ENCODE results near the gene S1PR3. TPM values are rescaled to one million over a fixed set of nuclear protein-coding genes. Genes with fewer than 3 reads are reported as not detected.

Gene S1PR3
- total RNA-seq, 2 experiments from 2014 or later, result 0.23 to 0.38 TPM

DNA sequence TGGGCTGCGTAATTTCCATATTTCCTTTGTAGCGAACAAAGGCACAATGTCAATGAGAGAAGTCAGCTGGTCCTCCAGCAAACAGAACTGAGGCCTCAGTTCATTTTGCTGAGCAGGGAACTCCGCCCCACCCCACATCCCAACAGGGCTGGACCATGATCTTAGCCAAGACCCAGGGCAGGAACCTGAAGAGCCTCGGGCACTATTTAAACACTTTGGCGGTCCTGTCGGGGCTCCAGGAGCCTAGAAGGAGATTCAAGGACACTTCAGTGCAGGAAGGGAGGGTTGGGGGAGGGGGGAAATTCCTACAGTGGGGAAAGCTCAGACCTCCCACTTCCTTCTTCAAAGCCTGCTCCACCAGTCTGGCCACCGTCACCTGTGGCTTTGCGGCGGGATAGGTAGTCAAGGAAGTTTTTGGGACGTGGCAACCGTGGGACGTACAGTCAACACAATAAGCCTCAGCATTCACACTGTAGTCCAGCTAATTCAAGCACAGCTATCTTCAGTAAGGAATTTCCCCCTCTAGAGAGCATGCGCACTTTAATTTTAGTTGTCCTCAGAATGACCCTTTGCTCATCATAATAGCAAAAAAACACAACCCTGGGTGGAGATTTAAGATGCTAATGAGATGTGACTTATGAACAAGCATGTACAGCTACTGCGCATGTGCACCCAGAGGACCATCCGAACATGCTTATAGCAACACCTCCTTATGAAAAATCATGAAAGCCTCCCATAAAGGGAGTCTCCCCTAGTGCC lies 30.9 kb downstream of the S1PR3 start:
- no peak for DNase-seq
- Mint-ChIP-seq H3K4me1 (no peaks in the 10 kb centered on the region), H3K27me3 (peaks cover 6% of the 10 kb centered on the region), H3K27ac (no peak overlapping the region), H3K4me3 (no peak overlapping the region), H3K9me3 (no peaks in the 10 kb centered on the region), H3K36me3 (no peaks in the 10 kb centered on the region)

DNA sequence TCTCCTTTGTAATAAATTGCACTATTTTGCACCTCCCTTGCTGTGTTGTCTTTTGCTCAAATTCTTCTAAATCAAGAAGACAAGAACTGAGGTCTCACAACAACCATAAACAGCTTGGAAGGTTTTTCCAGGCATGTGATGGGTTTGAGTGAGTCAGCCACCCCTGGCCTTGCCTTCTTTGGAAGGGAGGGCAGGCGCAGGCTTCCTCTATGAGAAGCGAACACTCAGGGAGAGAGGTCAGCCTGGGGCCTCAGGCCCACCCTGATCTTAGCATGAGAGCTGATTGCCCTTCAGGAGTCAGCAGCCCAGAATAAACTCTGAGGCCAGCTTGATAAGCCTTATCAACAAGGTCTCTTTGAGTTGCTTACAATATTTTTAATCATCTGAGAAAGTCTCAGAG lies 31.6 kb downstream of the S1PR3 start:
- Mint-ChIP-seq H3K9me3 (no peaks in the 10 kb centered on the region), H3K4me3 (no peak overlapping the region), H3K4me1 (no peaks in the 10 kb centered on the region), H3K27me3 (peaks cover 6% of the 10 kb centered on the region), H3K27ac (no peak overlapping the region), H3K36me3 (no peaks in the 10 kb centered on the region)
- no peak for DNase-seq

DNA sequence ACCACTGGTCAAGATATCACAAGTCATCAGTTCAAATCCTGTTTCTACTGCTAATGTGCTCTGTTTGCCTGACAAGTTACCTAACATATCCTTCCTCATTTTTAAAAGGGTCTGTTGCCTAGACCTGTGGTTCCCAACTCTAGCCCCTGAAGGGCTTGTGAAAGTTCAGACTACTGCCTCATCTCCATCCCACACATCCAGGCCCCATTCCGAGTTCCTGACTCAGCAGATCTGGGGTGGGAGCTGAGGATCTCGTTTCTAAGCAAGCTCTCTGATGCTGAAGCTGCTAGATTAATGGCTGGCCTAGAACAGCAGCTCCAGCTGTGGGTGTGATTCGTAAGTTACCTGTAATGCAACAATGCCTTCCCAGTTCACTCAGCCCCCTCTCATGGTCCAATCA lies 32.5 kb downstream of the S1PR3 start:
- H3K9me3 Mint-ChIP-seq, result no peaks in the 10 kb centered on the region
- DNase-seq, result no peak
- H3K4me1 Mint-ChIP-seq, result no peaks in the 10 kb centered on the region
- H3K27ac Mint-ChIP-seq, result no peak overlapping the region
- no peak overlapping the region for H3K4me3 Mint-ChIP-seq
- no peaks in the 10 kb centered on the region for H3K36me3 Mint-ChIP-seq
- H3K27me3 Mint-ChIP-seq, result peaks cover 9% of the 10 kb centered on the region

DNA sequence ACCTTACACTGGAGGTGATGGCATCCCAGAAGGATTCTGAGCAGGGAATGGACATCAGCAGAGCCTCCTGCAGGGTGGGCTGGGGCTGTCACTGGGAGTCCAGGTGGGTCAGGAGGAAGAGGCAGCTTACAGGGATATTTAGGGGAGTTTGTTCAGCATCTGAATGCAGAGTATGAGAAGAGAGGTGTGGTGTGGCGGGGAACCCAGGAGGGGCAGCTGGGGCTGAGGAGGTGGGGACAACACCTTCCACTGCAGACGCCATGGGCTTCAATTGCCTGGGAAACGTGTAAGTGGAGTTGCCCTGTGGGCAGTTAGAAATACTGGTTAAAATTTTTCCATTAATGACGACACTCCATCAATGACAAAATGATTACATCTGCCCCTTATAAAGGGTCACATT lies 33.5 kb downstream of the S1PR3 start:
- Mint-ChIP-seq H3K4me3 (no peak overlapping the region), H3K9me3 (peaks cover 3% of the 10 kb centered on the region), H3K4me1 (no peaks in the 10 kb centered on the region), H3K36me3 (no peaks in the 10 kb centered on the region), H3K27ac (no peak overlapping the region), H3K27me3 (peaks cover 9% of the 10 kb centered on the region)
- DNase-seq, result no peak

DNA sequence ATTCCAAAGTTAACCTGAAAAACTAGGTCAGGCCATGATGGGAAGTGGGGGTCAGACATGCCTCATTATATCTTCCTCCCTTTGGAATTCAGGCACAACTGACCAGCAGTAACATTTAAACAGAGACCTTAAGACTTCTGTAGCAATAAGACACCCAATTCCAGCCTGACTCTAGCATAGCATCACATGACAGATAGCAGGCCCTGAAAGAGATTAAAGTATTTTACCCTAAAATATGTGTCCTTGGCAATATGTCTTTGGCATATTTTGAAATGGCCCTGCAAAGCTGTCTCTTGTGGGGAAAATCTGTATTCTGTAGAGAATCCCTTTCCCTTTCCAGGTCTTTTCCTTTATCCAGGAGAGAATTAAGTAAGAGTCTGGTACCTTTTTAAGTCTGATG lies 34.3 kb downstream of the S1PR3 start:
- H3K9me3 Mint-ChIP-seq, result peaks cover 9% of the 10 kb centered on the region
- no peaks in the 10 kb centered on the region for H3K36me3 Mint-ChIP-seq
- H3K4me3 Mint-ChIP-seq, result no peak overlapping the region
- H3K27me3 Mint-ChIP-seq, result peaks cover 9% of the 10 kb centered on the region
- H3K4me1 Mint-ChIP-seq, result no peaks in the 10 kb centered on the region
- no peak overlapping the region for H3K27ac Mint-ChIP-seq
- DNase-seq, result no peak

DNA sequence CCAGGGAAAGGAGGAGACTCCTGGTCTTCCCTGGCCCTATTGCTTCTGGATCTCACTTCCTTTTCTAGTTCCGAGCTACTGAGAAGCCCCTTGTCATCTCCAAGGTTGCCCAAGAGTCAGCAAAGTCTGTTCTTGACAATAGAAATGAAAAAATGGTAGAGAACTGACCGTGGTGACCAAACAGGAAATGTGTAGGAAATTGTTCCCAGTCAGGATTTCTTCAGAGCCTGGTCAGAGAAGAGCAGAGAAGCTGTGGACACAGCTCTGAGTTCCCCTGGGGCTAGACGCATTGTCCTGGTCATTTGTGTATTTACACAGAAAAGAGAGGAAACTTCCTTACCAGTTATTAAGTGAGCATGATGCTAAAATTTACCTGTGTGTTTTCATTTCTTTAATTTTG lies 35.6 kb downstream of the S1PR3 start:
- Mint-ChIP-seq H3K36me3 (no peaks in the 10 kb centered on the region), H3K4me1 (no peaks in the 10 kb centered on the region), H3K9me3 (peaks cover 18% of the 10 kb centered on the region), H3K4me3 (no peak overlapping the region), H3K27ac (no peak overlapping the region), H3K27me3 (peaks cover 16% of the 10 kb centered on the region)
- no peak for DNase-seq

DNA sequence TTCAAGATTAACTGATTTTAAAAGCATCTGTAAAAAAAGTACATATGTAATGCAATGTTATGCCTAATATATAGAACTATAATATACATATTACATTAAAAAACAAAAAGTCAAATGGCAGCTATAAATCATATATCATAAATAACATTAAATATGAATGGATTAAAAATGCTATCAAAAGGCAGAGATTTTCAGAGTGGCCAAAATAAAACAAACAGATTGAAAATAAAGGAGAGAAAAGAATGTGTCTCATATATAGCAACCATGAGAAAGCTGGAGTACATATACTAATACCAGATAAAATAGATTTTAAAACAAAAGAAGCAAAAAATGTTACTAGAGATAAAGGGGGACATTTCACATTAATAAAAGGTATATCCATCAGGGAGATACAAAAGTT lies 38.5 kb downstream of the S1PR3 start:
- H3K4me1 Mint-ChIP-seq, result no peaks in the 10 kb centered on the region
- peaks cover 18% of the 10 kb centered on the region for H3K9me3 Mint-ChIP-seq
- no peaks in the 10 kb centered on the region for H3K36me3 Mint-ChIP-seq
- H3K27ac Mint-ChIP-seq, result no peak overlapping the region
- no peak overlapping the region for H3K4me3 Mint-ChIP-seq
- no peak for DNase-seq
- H3K27me3 Mint-ChIP-seq, result peaks cover 33% of the 10 kb centered on the region

DNA sequence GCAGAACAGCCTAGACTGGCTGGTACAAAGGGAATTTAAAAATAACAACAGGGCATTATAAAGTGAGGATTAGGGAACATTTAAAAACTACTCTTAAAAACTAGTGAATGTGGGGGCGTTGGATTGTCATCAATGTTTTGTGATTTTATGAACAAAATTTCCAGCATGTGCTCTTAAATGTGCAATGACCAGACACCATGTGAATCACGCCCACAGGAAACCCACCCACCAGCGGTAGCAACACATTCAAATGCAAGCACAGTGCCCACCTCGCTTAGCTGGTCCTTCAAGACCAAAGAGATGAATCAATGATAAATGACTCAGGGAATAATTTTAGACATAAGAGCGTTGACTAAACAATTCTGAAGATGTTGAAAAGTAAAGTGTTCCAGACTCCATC lies 40.9 kb downstream of the S1PR3 start:
- Mint-ChIP-seq H3K4me1 (no peaks in the 10 kb centered on the region), H3K4me3 (no peak overlapping the region), H3K27me3 (peaks cover 42% of the 10 kb centered on the region), H3K36me3 (no peaks in the 10 kb centered on the region), H3K9me3 (peaks cover 18% of the 10 kb centered on the region), H3K27ac (no peak overlapping the region)
- DNase-seq, result no peak

DNA sequence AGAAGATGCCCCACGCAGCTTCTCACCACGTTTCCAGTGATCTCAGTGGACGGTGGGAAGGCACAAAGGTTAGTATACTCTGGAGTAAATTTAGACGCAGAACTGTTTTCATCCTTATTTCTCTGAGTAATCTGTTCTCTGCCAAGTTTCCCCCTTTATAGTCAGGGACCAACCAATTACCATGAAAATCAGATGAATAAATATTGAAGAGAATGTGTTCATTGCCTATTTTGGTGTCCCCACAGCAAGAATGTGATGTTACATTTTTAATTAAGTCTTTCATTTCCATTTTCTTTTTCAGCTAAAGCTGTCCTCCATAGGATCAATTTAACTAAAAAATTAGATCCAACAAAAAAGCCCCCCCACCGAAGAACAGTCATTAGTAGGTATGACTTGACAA lies 41.4 kb downstream of the S1PR3 start:
- Mint-ChIP-seq H3K27me3 (peaks cover 42% of the 10 kb centered on the region), H3K36me3 (no peaks in the 10 kb centered on the region), H3K9me3 (peaks cover 18% of the 10 kb centered on the region), H3K4me3 (no peak overlapping the region), H3K4me1 (no peaks in the 10 kb centered on the region), H3K27ac (no peak overlapping the region)
- DNase-seq, result no peak

DNA sequence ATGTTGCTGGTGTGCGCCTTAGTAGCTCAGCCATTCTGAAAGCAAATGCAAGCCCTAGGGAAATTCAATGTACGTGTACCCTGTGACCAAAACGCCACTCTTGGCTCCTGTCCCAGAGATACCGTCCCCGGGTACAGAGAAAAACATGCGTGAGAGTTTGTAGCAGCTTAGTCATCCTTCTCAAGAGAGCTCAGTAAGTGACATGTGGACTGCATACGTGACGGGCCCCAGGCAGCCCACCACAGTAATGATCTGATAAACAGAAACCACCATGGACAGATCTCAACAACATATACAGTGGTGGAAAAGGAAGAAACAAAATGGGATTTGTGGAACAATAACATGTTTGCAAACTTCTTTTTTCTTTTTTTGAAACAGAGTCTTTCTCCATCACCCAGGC lies 45.1 kb downstream of the S1PR3 start:
- Mint-ChIP-seq H3K4me3 (no peak overlapping the region), H3K36me3 (no peaks in the 10 kb centered on the region), H3K9me3 (peaks cover 3% of the 10 kb centered on the region), H3K27me3 (peaks cover 34% of the 10 kb centered on the region), H3K4me1 (no peaks in the 10 kb centered on the region), H3K27ac (no peak overlapping the region)
- no peak for DNase-seq

DNA sequence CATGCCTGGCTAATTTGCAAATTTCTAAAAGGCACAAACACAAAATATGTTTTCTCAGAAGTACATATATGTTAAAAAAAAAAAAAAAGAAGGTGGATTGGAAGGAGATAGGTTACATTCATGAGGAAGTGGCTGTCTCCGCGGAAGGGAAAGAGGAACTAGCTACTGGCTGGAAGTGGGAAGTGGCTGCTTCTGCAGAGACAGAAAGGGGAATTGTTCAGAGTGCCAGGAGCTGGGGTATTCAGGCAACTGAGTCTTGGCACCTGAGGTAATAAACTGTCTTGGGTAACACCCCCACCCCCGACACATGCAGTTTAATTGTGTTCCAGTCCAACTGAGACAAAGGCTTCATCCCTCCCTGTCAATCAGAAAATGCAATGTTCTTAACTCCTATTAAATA lies 45.6 kb downstream of the S1PR3 start:
- no peaks in the 10 kb centered on the region for H3K36me3 Mint-ChIP-seq
- no peak overlapping the region for H3K4me3 Mint-ChIP-seq
- no peak overlapping the region for H3K27ac Mint-ChIP-seq
- no peaks in the 10 kb centered on the region for H3K9me3 Mint-ChIP-seq
- no peaks in the 10 kb centered on the region for H3K4me1 Mint-ChIP-seq
- peaks cover 32% of the 10 kb centered on the region for H3K27me3 Mint-ChIP-seq
- no peak for DNase-seq

DNA sequence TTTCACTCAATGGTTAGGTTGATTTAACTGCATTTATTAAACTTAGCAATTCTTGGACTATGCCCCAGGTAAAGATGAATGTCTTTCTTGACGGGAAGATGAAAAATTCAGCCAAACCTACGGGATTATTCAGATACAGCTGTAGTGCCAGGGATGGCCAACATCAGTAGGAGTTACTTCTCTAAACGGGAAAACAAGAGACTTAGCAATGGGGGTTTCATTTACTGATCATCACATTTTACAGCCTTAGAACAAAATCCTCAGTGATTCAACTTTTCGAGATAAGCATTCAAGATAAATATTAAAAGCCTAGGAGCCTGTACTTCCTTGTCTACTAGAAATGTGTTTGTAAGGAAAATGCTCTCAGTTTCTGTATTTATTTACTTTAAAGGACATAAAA lies 46.1 kb downstream of the S1PR3 start:
- Mint-ChIP-seq H3K4me3 (no peak overlapping the region), H3K4me1 (no peaks in the 10 kb centered on the region), H3K27me3 (peaks cover 28% of the 10 kb centered on the region), H3K9me3 (no peaks in the 10 kb centered on the region), H3K27ac (no peak overlapping the region), H3K36me3 (no peaks in the 10 kb centered on the region)
- no peak for DNase-seq

DNA sequence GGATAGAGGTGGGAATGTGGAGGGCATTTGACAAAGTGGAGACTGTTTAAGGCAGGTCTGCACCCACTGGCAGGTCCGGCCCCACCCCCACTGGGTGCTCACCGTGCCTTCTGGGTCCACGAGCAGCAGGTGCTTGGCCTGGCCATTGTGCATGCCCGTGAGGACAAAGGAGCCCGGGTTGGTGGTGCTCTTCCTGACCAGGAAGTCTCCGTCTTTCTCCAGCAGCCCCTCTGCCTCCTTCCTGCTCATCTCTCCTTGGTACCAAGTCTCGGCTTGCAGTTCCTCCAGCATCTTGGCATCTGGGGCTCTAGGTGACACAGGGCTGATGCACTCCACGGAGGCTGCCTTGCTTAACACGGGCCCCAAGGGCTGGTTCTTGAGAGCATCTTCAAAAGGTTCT lies 46.6 kb downstream of the S1PR3 start:
- H3K27ac Mint-ChIP-seq, result no peak overlapping the region
- no peaks in the 10 kb centered on the region for H3K4me1 Mint-ChIP-seq
- H3K4me3 Mint-ChIP-seq, result no peak overlapping the region
- peaks cover 24% of the 10 kb centered on the region for H3K27me3 Mint-ChIP-seq
- DNase-seq, result no peak
- no peaks in the 10 kb centered on the region for H3K36me3 Mint-ChIP-seq
- H3K9me3 Mint-ChIP-seq, result no peaks in the 10 kb centered on the region

DNA sequence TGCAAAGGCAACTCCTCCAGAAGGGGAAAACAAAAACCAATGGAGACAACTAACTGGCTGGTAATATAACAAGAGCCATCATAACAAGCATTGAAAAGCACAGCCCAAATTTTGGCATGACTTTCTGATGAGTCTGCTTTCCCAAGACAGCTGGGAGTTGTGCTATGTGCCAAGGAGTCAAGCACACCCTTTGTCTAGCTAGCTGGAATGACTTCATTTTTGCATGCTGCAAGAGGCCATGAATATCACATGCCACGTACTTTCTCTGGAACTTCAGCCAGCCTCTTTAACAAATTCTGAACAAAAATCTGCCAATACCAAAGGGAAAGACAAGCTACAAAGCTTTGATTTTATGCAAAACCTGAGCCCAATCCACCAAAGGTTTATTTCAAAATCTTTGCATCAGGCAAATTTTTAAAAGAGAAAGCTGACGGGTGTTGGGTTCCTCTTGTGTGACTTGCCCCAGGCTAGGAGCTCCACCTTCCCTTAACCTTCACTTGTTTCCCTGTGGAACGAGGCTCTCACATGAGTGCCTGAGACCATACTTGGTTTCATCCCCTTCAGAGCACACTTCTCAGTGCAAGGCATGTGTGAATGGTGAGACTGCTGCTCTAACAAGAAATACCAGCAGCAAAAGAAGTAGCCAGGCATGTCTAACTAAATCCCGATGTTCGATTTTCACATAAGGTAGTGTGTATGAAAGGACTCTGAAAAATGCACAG lies 47.3 kb downstream of the S1PR3 start:
- Mint-ChIP-seq H3K27me3 (peaks cover 21% of the 10 kb centered on the region), H3K36me3 (no peaks in the 10 kb centered on the region), H3K4me1 (no peaks in the 10 kb centered on the region), H3K27ac (no peak overlapping the region), H3K4me3 (no peak overlapping the region), H3K9me3 (no peaks in the 10 kb centered on the region)
- no peak for DNase-seq

DNA sequence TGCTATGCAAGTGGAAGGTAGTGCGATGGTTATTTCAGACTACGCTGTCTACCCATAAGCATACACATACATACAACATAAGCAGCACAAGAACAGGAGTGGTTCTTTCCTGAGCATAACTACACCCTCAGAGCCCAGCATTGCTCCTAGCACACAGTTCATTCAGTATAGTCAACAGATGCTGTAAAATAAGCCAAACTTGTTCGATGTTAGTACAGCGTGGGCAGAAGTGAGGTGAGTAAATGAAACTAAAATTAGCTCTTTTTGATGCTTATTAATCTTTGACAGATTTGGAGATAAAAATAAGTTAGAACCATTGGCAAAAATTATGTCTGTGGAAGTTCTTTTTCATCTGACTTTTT lies 47.8 kb downstream of the S1PR3 start:
- Mint-ChIP-seq H3K4me1 (no peaks in the 10 kb centered on the region), H3K9me3 (no peaks in the 10 kb centered on the region), H3K4me3 (no peak overlapping the region), H3K27ac (no peak overlapping the region), H3K36me3 (no peaks in the 10 kb centered on the region), H3K27me3 (peaks cover 19% of the 10 kb centered on the region)
- DNase-seq, result no peak

DNA sequence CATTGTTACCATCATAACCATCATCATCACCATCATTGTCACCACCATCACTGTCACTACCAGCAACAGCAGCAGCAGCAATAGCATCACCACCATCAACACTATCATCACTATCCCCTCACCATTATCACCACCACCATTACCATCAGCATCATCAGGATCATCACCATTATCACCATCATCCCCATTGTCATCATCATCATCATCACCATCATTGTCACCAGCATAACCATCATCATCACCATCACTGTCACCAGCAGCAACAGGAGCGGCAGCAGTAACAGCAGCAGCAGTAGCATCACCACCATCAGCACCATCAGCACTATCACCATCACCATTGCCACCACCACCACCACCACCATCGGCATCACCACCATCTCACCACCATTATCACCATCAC lies 48.4 kb downstream of the S1PR3 start:
- no peaks in the 10 kb centered on the region for H3K9me3 Mint-ChIP-seq
- no peak overlapping the region for H3K27ac Mint-ChIP-seq
- no peaks in the 10 kb centered on the region for H3K4me1 Mint-ChIP-seq
- H3K4me3 Mint-ChIP-seq, result no peak overlapping the region
- no peaks in the 10 kb centered on the region for H3K36me3 Mint-ChIP-seq
- DNase-seq, result no peak
- peaks cover 14% of the 10 kb centered on the region for H3K27me3 Mint-ChIP-seq
